ENCODE results near the gene SUPT20HL2. TPM values are rescaled to one million over a fixed set of nuclear protein-coding genes. Genes with fewer than 3 reads are reported as not detected.

SUPT20HL2 gene
- total RNA-seq, 5 donors from 2014 or later (not counting 1 experiment from before 2014, with no cell fraction given), result not detected

- no peak overlapping the region for H3K4me3 ChIP-seq (ENCODE audit: control insufficient read depth in 1 of 2, extremely low read depth in 1 of 2, low read length in 1 of 2)
- Mint-ChIP-seq H3K27me3 (peaks cover 1 to 49% of the 10 kb centered on the region in 2 donors), H3K27ac (no peak overlapping the region), H3K9me3 (no peaks in the 10 kb centered on the region), H3K4me1 (no peaks in the 10 kb centered on the region), H3K36me3 (no peaks in the 10 kb centered on the region), H3K4me3 (no peak overlapping the region)
- H3K9me3 ChIP-seq, result no peaks in the 10 kb centered on the region
- no peaks in the 10 kb centered on the region for H3K36me3 ChIP-seq (ENCODE audit: control insufficient read depth in 2 of 2, extremely low read depth in 1 of 2, insufficient read depth in 1 of 2, low read length in 1 of 2)
- no peaks in the 10 kb centered on the region for H3K4me1 ChIP-seq (ENCODE audit: control insufficient read depth in 1 of 2, extremely low read depth in 1 of 2, insufficient read depth in 2 of 2, low read length in 2 of 2)
- ATAC-seq (replicated peaks in 1 of 4) (no peak), DNase-seq (no peak)
- 40% methylated on average over 1 of the region's 5 CpGs for WGBS (ENCODE audit: insufficient coverage)
- ChIA-PET CTCF (no interaction called here), POLR2A (no interaction called here)
- no peak overlapping the region for H3K27ac ChIP-seq (ENCODE audit: low read length)
- no peaks in the 10 kb centered on the region for H3K27me3 ChIP-seq (replicated peaks in 1 of 2; ENCODE audit: control insufficient read depth in 2 of 2, extremely low read depth in 1 of 2, insufficient read depth in 2 of 2, low read length in 1 of 2)
Measured at GRCh38 chrX:24268786-24269185, 45.1 kb downstream of the SUPT20HL2 start.

GRCh38 chrX:24266996-24267395, 46.9 kb downstream of the SUPT20HL2 start:
- DNase-seq (no peak), ATAC-seq (replicated peaks in 1 of 4) (no peak)
- Mint-ChIP-seq H3K4me1 (peaks cover 0 to 2% (median 0%) of the 10 kb centered on the region in 3 donors), H3K9me3 (no peaks in the 10 kb centered on the region), H3K36me3 (no peaks in the 10 kb centered on the region), H3K4me3 (no peak overlapping the region), H3K27me3 (peaks cover 1 to 38% of the 10 kb centered on the region in 2 donors), H3K27ac (no peak overlapping the region)
- whole genome bisulfite sequencing (ENCODE audit: insufficient coverage), result no CpG with 5 or more reads among the region's 4 CpGs
- Histone ChIP-seq H3K9me3 (no peaks in the 10 kb centered on the region), H3K27me3 (replicated peaks in 1 of 2; ENCODE audit: control insufficient read depth in 2 of 2, extremely low read depth in 1 of 2, insufficient read depth in 2 of 2, low read length in 1 of 2) (no peaks in the 10 kb centered on the region), H3K27ac (ENCODE audit: low read length) (no peak overlapping the region), H3K36me3 (ENCODE audit: control insufficient read depth in 2 of 2, extremely low read depth in 1 of 2, insufficient read depth in 1 of 2, low read length in 1 of 2) (no peaks in the 10 kb centered on the region), H3K4me3 (ENCODE audit: control insufficient read depth in 1 of 2, extremely low read depth in 1 of 2, low read length in 1 of 2) (no peak overlapping the region), H3K4me1 (ENCODE audit: control insufficient read depth in 1 of 2, extremely low read depth in 1 of 2, insufficient read depth in 2 of 2, low read length in 2 of 2) (no peaks in the 10 kb centered on the region)
- CTCF ChIA-PET, result no interaction called here
- POLR2A ChIA-PET, result interaction anchor here in 1 of 2 donors (0.7 kb wide), 1 partner anchor 259 kb away, joined by 5 read pairs; no protein-coding TSS in a partner anchor

DNA sequence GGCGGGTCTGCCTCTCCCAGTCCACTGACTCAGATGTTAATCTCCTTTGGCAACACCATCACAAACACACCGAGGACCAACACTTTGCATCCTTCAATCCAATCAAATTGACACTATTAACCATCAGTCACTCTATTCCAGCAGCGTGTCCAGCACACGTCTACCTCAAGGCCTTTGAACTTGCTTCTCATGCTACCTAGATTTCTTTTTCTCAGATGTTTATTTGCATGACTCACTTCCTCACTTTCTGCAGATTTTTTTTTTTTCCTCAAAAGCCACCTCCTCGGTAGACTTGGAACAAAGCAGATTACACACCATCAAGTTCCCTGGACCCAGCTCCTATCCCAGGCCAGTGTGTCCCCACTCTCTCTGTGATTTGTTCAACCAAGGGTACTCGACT, 49.5 kb downstream of the SUPT20HL2 start:
- no peaks in the 10 kb centered on the region for H3K27me3 ChIP-seq (replicated peaks in 1 of 2; ENCODE audit: control insufficient read depth in 2 of 2, extremely low read depth in 1 of 2, insufficient read depth in 2 of 2, low read length in 1 of 2)
- DNase-seq (no peak), ATAC-seq (replicated peaks in 1 of 4) (no peak)
- H3K4me1 ChIP-seq (ENCODE audit: control insufficient read depth in 1 of 2, extremely low read depth in 1 of 2, insufficient read depth in 2 of 2, low read length in 2 of 2), result no peaks in the 10 kb centered on the region
- no peak overlapping the region for H3K27ac ChIP-seq (ENCODE audit: low read length)
- H3K27ac Mint-ChIP-seq, result no peak overlapping the region
- H3K27me3 Mint-ChIP-seq, result peaks cover 0 to 23% of the 10 kb centered on the region in 2 donors
- no peak overlapping the region for H3K4me3 ChIP-seq (ENCODE audit: control insufficient read depth in 1 of 2, extremely low read depth in 1 of 2, low read length in 1 of 2)
- H3K4me3 Mint-ChIP-seq, result no peak overlapping the region
- ChIA-PET CTCF (no interaction called here), POLR2A (no interaction called here)
- no peaks in the 10 kb centered on the region for H3K36me3 Mint-ChIP-seq
- WGBS (ENCODE audit: insufficient coverage), result 69% methylated on average over 3 of the region's 6 CpGs
- no peaks in the 10 kb centered on the region for H3K9me3 ChIP-seq
- no peaks in the 10 kb centered on the region for H3K36me3 ChIP-seq (ENCODE audit: control insufficient read depth in 2 of 2, extremely low read depth in 1 of 2, insufficient read depth in 1 of 2, low read length in 1 of 2)
- H3K4me1 Mint-ChIP-seq, result peaks cover 8 to 10% (median 9%) of the 10 kb centered on the region in 3 donors
- no peaks in the 10 kb centered on the region for H3K9me3 Mint-ChIP-seq

DNA sequence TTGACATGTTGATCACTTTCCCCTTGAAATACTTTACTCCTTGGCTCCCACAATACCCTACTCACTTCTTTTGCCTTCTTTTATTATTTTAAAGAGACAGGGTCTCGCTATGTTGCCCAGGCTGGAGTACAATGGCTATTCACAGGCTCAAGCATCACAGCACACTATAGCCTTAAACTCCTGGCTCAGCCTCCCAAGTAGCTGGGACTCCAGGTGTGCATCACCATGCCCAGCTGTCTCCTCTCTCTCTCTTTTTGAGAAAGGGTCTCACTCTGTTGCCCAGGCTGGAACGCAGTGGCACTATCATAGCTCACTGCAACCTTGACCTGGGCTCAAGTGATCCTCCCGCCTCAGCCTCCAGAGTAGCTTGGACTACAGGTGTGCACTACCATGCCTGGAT, 51.6 kb downstream of the SUPT20HL2 start:
- DNase-seq (no peak), ATAC-seq (replicated peaks in 1 of 4) (no peak)
- H3K4me1 Mint-ChIP-seq, result peaks cover 8 to 10% (median 9%) of the 10 kb centered on the region in 3 donors
- WGBS (ENCODE audit: insufficient coverage), result 92% methylated on average over 2 of the region's 3 CpGs
- H3K36me3 ChIP-seq (ENCODE audit: control insufficient read depth in 2 of 2, extremely low read depth in 1 of 2, insufficient read depth in 1 of 2, low read length in 1 of 2), result no peaks in the 10 kb centered on the region
- no peak overlapping the region for H3K4me3 ChIP-seq (ENCODE audit: control insufficient read depth in 1 of 2, extremely low read depth in 1 of 2, low read length in 1 of 2)
- no peaks in the 10 kb centered on the region for H3K27me3 ChIP-seq (replicated peaks in 1 of 2; ENCODE audit: control insufficient read depth in 2 of 2, extremely low read depth in 1 of 2, insufficient read depth in 2 of 2, low read length in 1 of 2)
- no peak overlapping the region for H3K27ac ChIP-seq (ENCODE audit: low read length)
- H3K27ac Mint-ChIP-seq, result no peak overlapping the region
- no peaks in the 10 kb centered on the region for H3K9me3 ChIP-seq
- no peaks in the 10 kb centered on the region for H3K4me1 ChIP-seq (ENCODE audit: control insufficient read depth in 1 of 2, extremely low read depth in 1 of 2, insufficient read depth in 2 of 2, low read length in 2 of 2)
- H3K27me3 Mint-ChIP-seq, result peaks cover 0 to 12% of the 10 kb centered on the region in 2 donors
- no peaks in the 10 kb centered on the region for H3K36me3 Mint-ChIP-seq
- POLR2A ChIA-PET, result no interaction called here
- CTCF ChIA-PET, result no interaction called here
- H3K4me3 Mint-ChIP-seq, result no peak overlapping the region
- no peaks in the 10 kb centered on the region for H3K9me3 Mint-ChIP-seq

Other genes starting within 250 kb of the SUPT20HL2 start
- gene ZFX, start 164.3 kb downstream of the SUPT20HL2 start, total RNA-seq, result 10 to 100 TPM; 52.5 to 95.3 (median 66.5) TPM
- not detected for gene SUPT20HL1, start 46.6 kb upstream of the SUPT20HL2 start, total RNA-seq
- 10 to 100 TPM; 17.0 to 23.6 (median 19.9) TPM for gene PDK3, start 151.2 kb upstream of the SUPT20HL2 start, total RNA-seq

Measured in T-cell (primary cell).